HepG2 (cell line): ENCODE results near the gene NAPSA. TPM values are rescaled to one million over a fixed set of nuclear protein-coding genes. Genes with fewer than 3 reads are reported as not detected.

ENCODE experiments used
- ATAC-seq: fragments of 200-7000 bp; cut with Tn5 transposase; 3 replicates; pipeline ENCODE4 v1.9.1; 2020; ENCODE audit warnings: mild to moderate bottlenecking, moderate library complexity
- BruUV-seq: library from RNA; stranded (reverse); fragments of 400-500 nt; replicated peaks from 2 replicates; lab custom pipeline; 2021; lab: Mats Ljungman, UMichigan
- CTCF ChIA-PET: fragments of 300-600 bp; formaldehyde crosslinking; extraction: SDS; loops from one replicate; lab custom pipeline; 2021; ENCODE audit warnings: low total read pairs, inconsistent platforms, low intra/inter-chr PET ratio; lab: Yijun Ruan, JAX
- POLR2A ChIA-PET: fragments of 350-600 bp; sonication (Branson Sonifier 250); formaldehyde crosslinking; loops from one replicate; lab custom pipeline; 2020; ENCODE audit warnings: antibody characterized with exemption, inconsistent platforms; lab: Yijun Ruan, JAX
- DNase-seq: peaks from one replicate; pipeline ENCODE4 v3.0.0-alpha.2; 2015; ENCODE audit warnings: low spot score
- FAIRE-seq: peaks from 3 replicates; lab custom pipeline; 2011; peaks lifted over from hg19 to GRCh38; lab: Jason Lieb, UNC
- H2AFZ ChIP-seq: one replicate; pipeline ENCODE4 v1.6.1; 2011; ENCODE audit warnings: low read length, inconsistent platforms
- H3K27ac ChIP-seq: fragments of 300-600 bp; 3 replicates; pipeline ENCODE4 v1.8.0; 2011; ENCODE audit warnings: mixed run types, mild to moderate bottlenecking, mixed read lengths, low read length, inconsistent platforms; ENCODE audit not compliant: insufficient read depth; ENCODE audit errors: extremely low read length
- H3K27me3 ChIP-seq, 2 experiments: fragments of 200-600 bp in 1 of 2; 2 replicates in 1 of 2; 3 replicates in 1 of 2; pipeline versions ENCODE4 v1.6.0 to v1.8.0; 2011; ENCODE audit warnings: low read length in 2 of 2, mild to moderate bottlenecking in 2 of 2, moderate library complexity in 2 of 2, inconsistent platforms in 1 of 2; ENCODE audit not compliant: insufficient read depth in 2 of 2, control insufficient read depth in 1 of 2
- H3K36me3 ChIP-seq, 2 experiments: fragments of 200-600 bp in 1 of 2; replicated peaks in 1 of 2; 2 replicates in 1 of 2; 3 replicates in 1 of 2; pipeline versions ENCODE4 v1.5.1 to v1.8.0; 2011; ENCODE audit warnings: low read length in 2 of 2, inconsistent platforms in 1 of 2; ENCODE audit not compliant: insufficient read depth in 2 of 2, control insufficient read depth in 1 of 2
- H3K4me1 ChIP-seq: 2 replicates; pipeline ENCODE4 v1.5.1; 2012; ENCODE audit warnings: low read length, inconsistent platforms; ENCODE audit not compliant: insufficient read depth
- H3K4me2 ChIP-seq: 2 replicates; pipeline ENCODE4 v1.6.0; 2011; ENCODE audit warnings: low read depth, low read length, inconsistent platforms
- H3K4me3 ChIP-seq, 3 experiments: fragments of 200-600 bp in 1 of 3; sonication (generic), shearing (Covaris generic) in 1 of 3; replicated peaks in 1 of 3; 2 replicates each; pipeline ENCODE4 v1.5.1; 2011 to 2016; ENCODE audit warnings: low read length in 3 of 3, inconsistent platforms in 2 of 3, low read depth in 2 of 3, mild to moderate bottlenecking in 2 of 3, control low read depth in 1 of 3, mixed read lengths in 1 of 3; ENCODE audit not compliant: insufficient read depth in 1 of 3
- H3K79me2 ChIP-seq: one replicate; pipeline ENCODE4 v1.6.1; 2011; ENCODE audit warnings: low read length, inconsistent platforms; ENCODE audit not compliant: insufficient read depth
- H3K9ac ChIP-seq: 2 replicates; pipeline ENCODE4 v1.6.0; 2011; ENCODE audit warnings: mild to moderate bottlenecking, low read depth, low read length, inconsistent platforms; ENCODE audit not compliant: insufficient read depth
- H3K9me3 ChIP-seq: 2 replicates; pipeline ENCODE4 v1.5.1; 2012; ENCODE audit warnings: mild to moderate bottlenecking, low read length
- H4K20me1 ChIP-seq: 2 replicates; pipeline ENCODE4 v1.6.0; 2011; ENCODE audit warnings: inconsistent platforms, mild to moderate bottlenecking, low read length, moderate library complexity; ENCODE audit not compliant: insufficient read depth
- ELF3 ChIP-seq: IDR thresholded peaks from 2 replicates; pipeline ENCODE4 v1.6.1; 2016; ENCODE audit warnings: missing genetic modification reagents, missing compliant biosample characterization
- SALL2 ChIP-seq: sonication (generic); formaldehyde crosslinking; IDR thresholded peaks from 2 replicates; pipeline ENCODE4 v1.8.1; 2023; ENCODE audit warnings: mild to moderate bottlenecking, missing genetic modification reagents, inconsistent platforms
- SIX4 ChIP-seq: sonication (generic); formaldehyde crosslinking; IDR thresholded peaks from 2 replicates; pipeline ENCODE4 v1.4.0; 2020; ENCODE audit warnings: missing genetic modification reagents
- SYNCRIP ChIP-seq: fragments of 200-400 bp; formaldehyde crosslinking; IDR thresholded peaks from 2 replicates; pipeline ENCODE4 v1.6.1; 2018; ENCODE audit warnings: mild to moderate bottlenecking, low read depth, low read length; ENCODE audit not compliant: insufficient read depth
- ZNF550 ChIP-seq: sonication (generic); formaldehyde crosslinking; IDR thresholded peaks from 2 replicates; pipeline ENCODE4 v1.4.0; 2020; ENCODE audit warnings: mild to moderate bottlenecking, missing genetic modification reagents, borderline replicate concordance
- ZNF552 ChIP-seq: sonication (generic); formaldehyde crosslinking; IDR thresholded peaks from 2 replicates; pipeline ENCODE4 v1.9.0; 2022; ENCODE audit warnings: missing genetic modification reagents, mild to moderate bottlenecking, borderline replicate concordance
- ZNF790 ChIP-seq: sonication (generic); formaldehyde crosslinking; IDR thresholded peaks from 2 replicates; pipeline ENCODE4 v1.8.0; 2022; ENCODE audit warnings: missing genetic modification reagents, mild to moderate bottlenecking, borderline replicate concordance
- ZNF816 ChIP-seq: sonication (generic); formaldehyde crosslinking; IDR thresholded peaks from 2 replicates; pipeline ENCODE4 v1.8.0; 2022; ENCODE audit warnings: missing genetic modification reagents, mild to moderate bottlenecking, borderline replicate concordance
- WGBS: methylation state at CpG from one replicate; pipeline ENCODE4 v1.1.6; 2017; ENCODE audit warnings: low lambda C conversion rate; 5-methylcytosine and 5-hydroxymethylcytosine counted together
- in situ Hi-C: cut with HindIII; loops from 2 replicates; pipeline ENCODE4 v1.10.0; 2017; ENCODE audit warnings: low pct_unique_long_range_greater_than_20kb; ENCODE audit not compliant: extremely low pct_ligation_motif_present
- intact Hi-C: fragments of 100-400 bp; cut with micrococcal nuclease; formaldehyde crosslinking; loops from one replicate; pipeline ENCODE4 v1.10.0; 2022; ENCODE audit not compliant: unreplicated experiment
- polyA plus RNA-seq, 8 experiments: library from polyadenylated mRNA; depleted of rRNA in 3 of 8; stranded (reverse) in 7 of 8; unstranded in 1 of 8; fragments of >200 nt; fragmentation: Illumina TruSeq in 4 of 8; extraction: Trizol in 4 of 8; gene quantifications; 2 replicates each; pipeline versions ENCODE4 v1.2.1 to v1.2.3, GENCODE V29; 2011 to 2016; ENCODE audit warnings: low read depth in 4 of 8, missing spikeins in 1 of 8, mixed read lengths in 1 of 8; ENCODE audit not compliant: insufficient read depth in 1 of 8
- total RNA-seq, 5 experiments: library from RNA; depleted of rRNA; stranded (reverse); fragments of >200 nt; fragmentation: Illumina TruSeq; extraction: Trizol; gene quantifications; 2 replicates each; pipeline ENCODE4 v1.2.3, GENCODE V29; 2016; ENCODE audit warnings: low read depth in 1 of 5
- TF ChIP-seq, protein P1 (sequence below): sonication (generic); formaldehyde crosslinking; IDR thresholded peaks from 2 replicates; pipeline ENCODE4 v1.4.0; 2020; ENCODE audit warnings: missing genetic modification reagents, low read depth, mild to moderate bottlenecking, borderline replicate concordance
- TF ChIP-seq, protein P2 (sequence below): sonication (generic); formaldehyde crosslinking; IDR thresholded peaks from 2 replicates; pipeline ENCODE4 v1.5.1; 2020; ENCODE audit warnings: mild to moderate bottlenecking, missing genetic modification reagents

NAPSA gene
- total and polyA plus RNA-seq, 2 of the 13 experiments (the other 11 are each of a cell fraction or from before 2014, with no cell fraction given), result not detected

DNA sequence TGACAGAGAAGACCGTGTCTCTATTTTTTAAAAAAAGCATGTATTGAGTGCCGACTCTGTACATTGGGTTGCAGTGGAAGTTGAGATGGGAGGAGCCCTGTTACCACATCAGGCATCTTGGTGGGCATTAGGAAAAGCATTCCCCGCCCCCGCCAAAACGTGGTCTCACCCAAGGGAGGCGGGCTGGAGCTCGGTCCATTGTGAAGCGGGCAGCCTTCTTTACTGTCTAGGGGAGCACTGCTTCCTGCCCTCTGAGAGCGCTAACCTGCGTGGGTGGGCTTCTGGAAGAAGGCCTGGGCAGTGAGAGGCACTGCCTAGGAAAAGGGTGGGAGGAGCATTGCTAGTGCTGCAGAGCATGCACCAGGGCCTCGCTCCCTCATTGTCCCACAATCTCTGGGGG is 14.7 kb upstream of the NAPSA start:
- no TSS peak for BruUV-seq
- Histone ChIP-seq H3K27me3 (no peaks in the 10 kb centered on the region; a peak in 1 of 5 replicates), H3K79me2 (peaks cover 7% of the 10 kb centered on the region), H3K9me3 (no peaks in the 10 kb centered on the region), H3K9ac (no peak overlapping the region), H3K4me1 (peaks cover 13% of the 10 kb centered on the region)
- in situ Hi-C loops, result no loop called here
- WGBS, result 98% methylated on average over 11 of the region's 11 CpGs
- no peak for FAIRE-seq
- DNase-seq, result no peak
- ChIA-PET POLR2A (no interaction called here), CTCF (no interaction called here)
- no peak for TF ChIP-seq SALL2
- TF ChIP-seq SIX4 (CRISPR knock-in tag), result no peak
- no peak for TF ChIP-seq ZNF550 (CRISPR knock-in tag)
- TF ChIP-seq ZNF816, result no peak
- TF ChIP-seq, protein P1, sequence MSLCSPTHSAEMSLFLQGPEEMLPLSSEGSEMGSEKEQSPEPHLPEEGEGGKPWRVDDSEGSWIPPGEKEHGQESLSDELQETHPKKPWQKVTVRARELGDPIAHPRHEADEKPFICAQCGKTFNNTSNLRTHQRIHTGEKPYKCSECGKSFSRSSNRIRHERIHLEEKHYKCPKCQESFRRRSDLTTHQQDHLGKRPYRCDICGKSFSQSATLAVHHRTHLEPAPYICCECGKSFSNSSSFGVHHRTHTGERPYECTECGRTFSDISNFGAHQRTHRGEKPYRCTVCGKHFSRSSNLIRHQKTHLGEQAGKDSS (CRISPR knock-in tag), result no peak
- no peak for TF ChIP-seq ZNF552
- TF ChIP-seq, all 625 proteins: peak for 0
- Histone ChIP-seq H3K36me3 (peaks cover 18 to 33% of the 10 kb centered on the region in 2 experiments; a peak in 4 of 5 replicates), H2AFZ (no peak overlapping the region), H3K4me2 (no peak overlapping the region), H3K4me3 (no peak overlapping the region), H3K27ac (no peak overlapping the region), H4K20me1 (no peaks in the 10 kb centered on the region)
- intact Hi-C loops, result no loop called here
- ATAC-seq, result no peak

DNA sequence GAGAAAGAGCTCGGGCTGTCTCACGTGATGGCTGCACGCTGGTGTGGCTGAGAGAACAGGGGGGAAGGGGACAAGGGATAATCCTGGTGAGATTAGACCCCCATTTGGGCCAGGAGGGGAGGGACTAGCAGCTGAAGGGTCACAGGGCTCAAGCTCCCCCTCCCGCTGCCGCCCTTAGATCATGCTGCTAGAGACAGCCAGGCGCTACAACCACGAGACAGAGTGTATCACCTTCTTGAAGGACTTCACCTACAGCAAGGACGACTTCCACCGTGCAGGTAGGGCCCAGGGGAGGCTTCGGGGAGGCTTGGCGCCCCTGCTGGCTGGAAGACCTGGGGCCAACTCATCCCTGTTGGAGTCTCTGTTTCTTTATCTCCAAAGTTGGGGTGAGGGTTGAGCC is 14.2 kb upstream of the NAPSA start:
- WGBS, result 96% methylated on average over 10 of the region's 11 CpGs
- no peak for TF ChIP-seq ZNF790 (CRISPR knock-in tag)
- TF ChIP-seq, protein P2, sequence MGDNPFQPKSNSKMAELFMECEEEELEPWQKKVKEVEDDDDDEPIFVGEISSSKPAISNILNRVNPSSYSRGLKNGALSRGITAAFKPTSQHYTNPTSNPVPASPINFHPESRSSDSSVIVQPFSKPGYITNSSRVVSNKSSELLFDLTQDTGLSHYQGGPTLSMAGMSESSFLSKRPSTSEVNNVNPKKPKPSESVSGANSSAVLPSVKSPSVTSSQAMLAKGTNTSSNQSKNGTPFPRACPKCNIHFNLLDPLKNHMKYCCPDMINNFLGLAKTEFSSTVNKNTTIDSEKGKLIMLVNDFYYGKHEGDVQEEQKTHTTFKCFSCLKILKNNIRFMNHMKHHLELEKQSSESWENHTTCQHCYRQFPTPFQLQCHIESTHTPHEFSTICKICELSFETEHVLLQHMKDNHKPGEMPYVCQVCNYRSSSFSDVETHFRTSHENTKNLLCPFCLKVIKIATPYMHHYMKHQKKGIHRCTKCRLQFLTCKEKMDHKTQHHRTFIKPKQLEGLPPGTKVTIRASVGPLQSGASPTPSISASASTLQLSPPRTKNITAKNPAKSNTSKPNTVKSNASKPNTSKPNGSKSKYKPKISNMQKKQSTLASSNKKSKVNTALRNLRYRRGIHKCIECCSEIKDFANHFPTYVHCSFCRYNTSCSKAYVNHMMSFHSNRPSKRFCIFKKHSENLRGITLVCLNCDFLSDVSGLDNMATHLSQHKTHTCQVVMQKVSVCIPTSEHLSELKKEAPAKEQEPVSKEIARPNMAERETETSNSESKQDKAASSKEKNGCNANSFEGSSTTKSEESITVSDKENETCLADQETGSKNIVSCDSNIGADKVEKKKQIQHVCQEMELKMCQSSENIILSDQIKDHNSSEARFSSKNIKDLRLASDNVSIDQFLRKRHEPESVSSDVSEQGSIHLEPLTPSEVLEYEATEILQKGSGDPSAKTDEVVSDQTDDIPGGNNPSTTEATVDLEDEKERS (CRISPR knock-in tag), result no peak
- no peak for TF ChIP-seq ELF3 (CRISPR knock-in tag)
- TF ChIP-seq SYNCRIP, result no peak
- TF ChIP-seq, all 625 proteins: peak for 0
- H3K27me3 ChIP-seq, result no peaks in the 10 kb centered on the region; a peak in 1 of 5 replicates
- intact Hi-C loops (no loop called here), in situ Hi-C loops (loop anchor here (10.0 kb wide), 1 partner anchor 85 kb away; no protein-coding TSS in a partner anchor)
- DNase-seq (no peak), ATAC-seq (no peak), FAIRE-seq (no peak)
- POLR2A ChIA-PET, result no interaction called here
- H3K9me3 ChIP-seq, result no peaks in the 10 kb centered on the region
- no peak overlapping the region for H3K4me3 ChIP-seq
- H4K20me1 ChIP-seq, result no peaks in the 10 kb centered on the region
- CTCF ChIA-PET, result no interaction called here
- no TSS peak for BruUV-seq
- H2AFZ ChIP-seq, result no peak overlapping the region
- peaks cover 18 to 33% of the 10 kb centered on the region in 2 experiments; a peak in 4 of 5 replicates for H3K36me3 ChIP-seq
- H3K27ac ChIP-seq, result no peak overlapping the region
- peaks cover 2% of the 10 kb centered on the region for H3K79me2 ChIP-seq
- H3K9ac ChIP-seq, result no peak overlapping the region
- peaks cover 8% of the 10 kb centered on the region for H3K4me1 ChIP-seq
- no peak overlapping the region for H3K4me2 ChIP-seq
